SJCRH30 (cell line): ENCODE data around the gene VEZF1. TPM values are rescaled to one million over a fixed set of nuclear protein-coding genes. Genes with fewer than 3 reads are reported as not detected.

ENCODE experiments used
- DNase-seq, 2 experiments: peaks; one replicate each; pipeline ENCODE4 v3.0.0-alpha.2; 2015 to 2020
- H3K27ac ChIP-seq: fragments of 250-450 bp; sonication (Bioruptor Pico); 2 replicates; pipeline ENCODE4 v1.5.1; 2020; ENCODE audit warnings: mild to moderate bottlenecking, moderate library complexity
- H3K27me3 ChIP-seq: fragments of 250-450 bp; sonication (Bioruptor Pico); 2 replicates; pipeline ENCODE4 v1.5.1; 2020; ENCODE audit warnings: mild to moderate bottlenecking, moderate library complexity
- H3K36me3 ChIP-seq: fragments of 250-450 bp; sonication (Bioruptor Pico); 2 replicates; pipeline ENCODE4 v1.5.1; 2020; ENCODE audit warnings: mild to moderate bottlenecking, moderate library complexity
- H3K4me1 ChIP-seq: fragments of 250-450 bp; sonication (Bioruptor Pico); 2 replicates; pipeline ENCODE4 v1.5.1; 2020; ENCODE audit warnings: mild to moderate bottlenecking, moderate library complexity
- H3K4me3 ChIP-seq: fragments of 250-450 bp; sonication (Bioruptor Pico); 2 replicates; pipeline ENCODE4 v1.5.1; 2020; ENCODE audit warnings: mild to moderate bottlenecking, moderate library complexity
- H3K9me3 ChIP-seq: fragments of 250-450 bp; sonication (Bioruptor Pico); replicated peaks from 2 replicates; pipeline ENCODE4 v1.5.1; 2020; ENCODE audit warnings: mild to moderate bottlenecking, moderate library complexity
- total RNA-seq: library from RNA; depleted of rRNA; stranded (reverse); fragments of >200 nt; shearing (Covaris generic); gene quantifications from 2 replicates; pipeline ENCODE4 v1.2.3, GENCODE V29; 2014

Gene VEZF1
- total RNA-seq, 1 experiment from 2014 or later, result 78.9 TPM

- peak overlapping the region; percentile 79 for H3K27ac ChIP-seq
- H3K9me3 ChIP-seq, result no peaks in the 10 kb centered on the region
- H3K27me3 ChIP-seq, result no peaks in the 10 kb centered on the region
- no peaks in the 10 kb centered on the region for H3K36me3 ChIP-seq
- peak overlapping the region; percentile 87 for H3K4me3 ChIP-seq
- peaks cover 31% of the 10 kb centered on the region for H3K4me1 ChIP-seq
- peak; percentile 84 to 86 for DNase-seq
Measured at GRCh38 chr17:57954397-57955182, 33.5 kb downstream of the VEZF1 start.

- H3K4me3 ChIP-seq, result peak overlapping the region; percentile 87
- no peaks in the 10 kb centered on the region for H3K27me3 ChIP-seq
- H3K9me3 ChIP-seq, result no peaks in the 10 kb centered on the region
- DNase-seq, result no peak
- H3K4me1 ChIP-seq, result peaks cover 36% of the 10 kb centered on the region
- H3K27ac ChIP-seq, result peak overlapping the region; percentile 79
- H3K36me3 ChIP-seq, result no peaks in the 10 kb centered on the region
Measured at GRCh38 chr17:57953705-57954396, 34.2 kb downstream of the VEZF1 start.

- no peak overlapping the region for H3K27ac ChIP-seq
- peaks cover 42% of the 10 kb centered on the region for H3K4me1 ChIP-seq
- no peaks in the 10 kb centered on the region for H3K9me3 ChIP-seq
- no peak overlapping the region for H3K4me3 ChIP-seq
- DNase-seq, result no peak
- no peaks in the 10 kb centered on the region for H3K27me3 ChIP-seq
- no peaks in the 10 kb centered on the region for H3K36me3 ChIP-seq
Measured at GRCh38 chr17:57953219-57953618, 34.8 kb downstream of the VEZF1 start.

GRCh38 chr17:57949649-57950048 lies 38.4 kb downstream of the VEZF1 start:
- Histone ChIP-seq H3K27ac (no peak overlapping the region), H3K4me3 (no peak overlapping the region), H3K9me3 (no peaks in the 10 kb centered on the region), H3K27me3 (no peaks in the 10 kb centered on the region), H3K36me3 (no peaks in the 10 kb centered on the region), H3K4me1 (peaks cover 57% of the 10 kb centered on the region)
- no peak for DNase-seq

- Histone ChIP-seq H3K4me1 (peaks cover 58% of the 10 kb centered on the region), H3K36me3 (no peaks in the 10 kb centered on the region), H3K4me3 (no peak overlapping the region), H3K9me3 (no peaks in the 10 kb centered on the region), H3K27ac (peak overlapping the region; percentile 86), H3K27me3 (no peaks in the 10 kb centered on the region)
- DNase-seq, result peak; percentile 75 to 82
Measured at GRCh38 chr17:57948555-57949420, 39.3 kb downstream of the VEZF1 start.

GRCh38 chr17:57948169-57948554 lies 39.9 kb downstream of the VEZF1 start:
- DNase-seq, result no peak
- peak overlapping the region; percentile 86 for H3K27ac ChIP-seq
- H3K4me3 ChIP-seq, result no peak overlapping the region
- H3K36me3 ChIP-seq, result no peaks in the 10 kb centered on the region
- H3K27me3 ChIP-seq, result no peaks in the 10 kb centered on the region
- H3K9me3 ChIP-seq, result no peaks in the 10 kb centered on the region
- peaks cover 64% of the 10 kb centered on the region for H3K4me1 ChIP-seq

GRCh38 chr17:57947369-57947768 lies 40.7 kb downstream of the VEZF1 start:
- H3K27me3 ChIP-seq, result no peaks in the 10 kb centered on the region
- no peak for DNase-seq
- H3K4me1 ChIP-seq, result peaks cover 65% of the 10 kb centered on the region
- peak overlapping the region; percentile 86 for H3K27ac ChIP-seq
- H3K36me3 ChIP-seq, result no peaks in the 10 kb centered on the region
- H3K4me3 ChIP-seq, result peak overlapping the region; percentile 13; the same call in 1 of the 2 replicates
- H3K9me3 ChIP-seq, result no peaks in the 10 kb centered on the region

GRCh38 chr17:57946798-57947358 lies 41.2 kb downstream of the VEZF1 start:
- peak; percentile 84 to 93 for DNase-seq
- Histone ChIP-seq H3K4me3 (peak overlapping the region; percentile 13; the same call in 1 of the 2 replicates), H3K27ac (peak overlapping the region; percentile 86), H3K36me3 (no peaks in the 10 kb centered on the region), H3K9me3 (no peaks in the 10 kb centered on the region), H3K27me3 (no peaks in the 10 kb centered on the region), H3K4me1 (peaks cover 68% of the 10 kb centered on the region)

GRCh38 chr17:57945996-57946797 lies 41.9 kb downstream of the VEZF1 start:
- H3K27me3 ChIP-seq, result no peaks in the 10 kb centered on the region
- no peaks in the 10 kb centered on the region for H3K36me3 ChIP-seq
- peak overlapping the region; percentile 86 for H3K27ac ChIP-seq
- H3K9me3 ChIP-seq, result no peaks in the 10 kb centered on the region
- H3K4me3 ChIP-seq, result no peak overlapping the region
- peaks cover 75% of the 10 kb centered on the region for H3K4me1 ChIP-seq
- DNase-seq, result no peak

- Histone ChIP-seq H3K27me3 (no peaks in the 10 kb centered on the region), H3K4me1 (peaks cover 81% of the 10 kb centered on the region)
Measured at GRCh38 chr17:57944908-57945307, 43.1 kb downstream of the VEZF1 start.

GRCh38 chr17:57943645-57944044 lies 44.4 kb downstream of the VEZF1 start:
- no peaks in the 10 kb centered on the region for H3K27me3 ChIP-seq
- peak in 1 of 2 experiments; percentile 64 for DNase-seq
- H3K4me3 ChIP-seq, result no peak overlapping the region
- peaks cover 77% of the 10 kb centered on the region for H3K4me1 ChIP-seq
- no peaks in the 10 kb centered on the region for H3K36me3 ChIP-seq
- H3K27ac ChIP-seq, result peak overlapping the region; percentile 17
- no peaks in the 10 kb centered on the region for H3K9me3 ChIP-seq

More at GRCh38 chr17:57944908-57945307, 43.1 kb downstream of the VEZF1 start:
- H3K4me3 ChIP-seq, result no peak overlapping the region
- H3K9me3 ChIP-seq, result no peaks in the 10 kb centered on the region
- no peaks in the 10 kb centered on the region for H3K36me3 ChIP-seq
- H3K27ac ChIP-seq, result no peak overlapping the region
- DNase-seq, result no peak

- H3K4me3 ChIP-seq, result no peak overlapping the region
- no peak for DNase-seq
- H3K9me3 ChIP-seq, result no peaks in the 10 kb centered on the region
- H3K27ac ChIP-seq, result peak overlapping the region; percentile 17
- no peaks in the 10 kb centered on the region for H3K36me3 ChIP-seq
- no peaks in the 10 kb centered on the region for H3K27me3 ChIP-seq
- H3K4me1 ChIP-seq, result peaks cover 72% of the 10 kb centered on the region
Measured at GRCh38 chr17:57943140-57943539, 44.9 kb downstream of the VEZF1 start.

- no peak overlapping the region for H3K27ac ChIP-seq
- H3K4me1 ChIP-seq, result peaks cover 61% of the 10 kb centered on the region
- no peaks in the 10 kb centered on the region for H3K36me3 ChIP-seq
- H3K9me3 ChIP-seq, result no peaks in the 10 kb centered on the region
- no peak for DNase-seq
- H3K4me3 ChIP-seq, result no peak overlapping the region
- no peaks in the 10 kb centered on the region for H3K27me3 ChIP-seq
Measured at GRCh38 chr17:57941384-57942370, 46.4 kb downstream of the VEZF1 start.
